Measurements from ENCODE around the gene MOB1A. TPM values are rescaled to one million over a fixed set of nuclear protein-coding genes. Genes with fewer than 3 reads are reported as not detected.

Gene MOB1A
- total and polyA plus RNA-seq, 2 of the 8 experiments (the other 6 are each of a cell fraction or from before 2014, with no cell fraction given) = 21.6 to 91.7 TPM

DNA sequence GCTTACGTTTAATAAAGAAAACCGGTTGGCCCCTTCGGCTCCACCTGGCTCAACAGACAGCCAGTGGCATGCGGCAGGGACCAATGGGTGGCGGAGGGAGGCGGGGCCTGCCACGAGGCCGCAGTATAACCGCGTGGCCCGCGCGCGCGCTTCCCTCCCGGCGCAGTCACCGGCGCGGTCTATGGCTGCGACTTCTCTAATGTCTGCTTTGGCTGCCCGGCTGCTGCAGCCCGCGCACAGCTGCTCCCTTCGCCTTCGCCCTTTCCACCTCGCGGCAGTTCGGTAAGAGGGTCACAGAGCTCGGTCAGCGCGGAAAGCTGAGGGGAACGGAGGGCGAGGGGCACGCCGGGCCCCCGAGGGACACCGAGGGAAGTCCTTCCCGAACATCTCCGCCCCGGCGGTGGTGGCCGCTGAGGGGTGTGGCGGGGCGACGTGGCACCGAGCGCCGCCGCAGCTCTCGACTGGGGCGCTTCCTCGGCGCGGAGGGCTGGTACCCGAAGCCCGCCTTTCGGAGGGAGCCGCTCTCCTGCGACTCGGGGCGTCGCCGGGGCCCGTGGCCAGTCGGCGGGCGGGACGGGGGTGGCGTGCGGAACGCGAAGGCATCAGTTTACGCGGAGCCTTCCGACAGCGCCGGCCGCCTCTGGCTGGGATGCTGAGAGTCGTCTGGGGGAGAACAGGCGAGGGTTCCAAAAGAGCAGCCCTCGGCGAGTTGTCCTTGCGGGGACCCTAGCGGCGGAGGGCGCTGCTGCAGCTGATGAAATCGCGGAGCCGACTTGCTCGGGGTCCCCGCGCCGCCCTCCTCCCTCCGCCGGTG is 20.0 kb upstream of the MOB1A start, which contains the start of gene MTHFD2:
Gene MTHFD2, plus strand, starts transcription at position 155 of the 814 bp plus-strand sequence. Its CDS starts 27 bp downstream, at position 182.
- FAIRE-seq = no peak
- peak within 1 kb of the TSS; percentile 100 for H4K8ac ChIP-seq (ENCODE audit: extremely low read depth, insufficient read depth, low read length)
- H3K14ac ChIP-seq (ENCODE audit: insufficient read length) = no peak within 1 kb of the TSS
- H3K23me2 ChIP-seq (ENCODE audit: low read depth, low read length) = peaks cover 8% of the 10 kb centered on the region
- CTCF ChIA-PET (ENCODE audit: partially characterized antibody) = interaction anchor here (0.8 to 2.9 kb wide), 14 partner anchors 11 to 217 kb away, joined by 3 to 23 read pairs (median 3); partner anchors contain the start of genes BOLA3 and MOB1A
- H3K27me3 ChIP-seq (replicated peaks in 1 of 4; ENCODE audit: control insufficient read depth in 3 of 4, extremely low read depth in 1 of 4, insufficient read depth in 3 of 4, low read length in 3 of 4) = no peaks in the 10 kb centered on the region
- H2AK5ac ChIP-seq (ENCODE audit: low read depth, low read length) = peak within 1 kb of the TSS; percentile 98; the same call in 1 of the 2 replicates
- peak within 1 kb of the TSS; percentile 36; the same call in 1 of the 2 replicates for H2BK15ac ChIP-seq (ENCODE audit: low read length)
- WGBS, 2 experiments (ENCODE audit: extremely low coverage in 1 of 2, insufficient coverage in 1 of 2, insufficient read length in 1 of 2, insufficient replicate concordance in 2 of 2, low coverage in 1 of 2, low lambda C conversion rate in 2 of 2, missing lambda C conversion rate in 1 of 2) = 2% methylated on average over 69 of the region's 96 CpGs; no CpG with 5 or more reads in 1 of the 2 experiments
- peak within 1 kb of the TSS; percentile 98 for H4K91ac ChIP-seq (replicated peaks; ENCODE audit: insufficient read length, low read length)
- peak within 1 kb of the TSS; percentile 91 for H3K56ac ChIP-seq (replicated peaks; ENCODE audit: insufficient read length, low read depth, low read length)
- H4K5ac ChIP-seq (ENCODE audit: insufficient read length, low read depth, low read length) = peak within 1 kb of the TSS; percentile 100
- H2BK120ac ChIP-seq (replicated peaks; ENCODE audit: low read depth, low read length) = no peak within 1 kb of the TSS
- no peak within 1 kb of the TSS for H2BK20ac ChIP-seq (ENCODE audit: low read length)
- POLR2A ChIA-PET (ENCODE audit: partially characterized antibody) = interaction anchor here (0.6 to 72.1 kb wide), 25 partner anchors 10 to 461 kb away, joined by 3 to 2699 read pairs (median 4); partner anchors contain the start of genes BOLA3, MOB1A, MTHFD2 and STAMBP
- peak within 1 kb of the TSS; percentile 100 for H3K18ac ChIP-seq (ENCODE audit: extremely low read depth, low read length)
- H3K23ac ChIP-seq (ENCODE audit: insufficient read length) = no peak within 1 kb of the TSS
- H3K79me1 ChIP-seq (ENCODE audit: low read depth, low read length) = no peaks in the 10 kb centered on the region
- H3K79me2 ChIP-seq (ENCODE audit: control insufficient read depth in 1 of 2, insufficient read depth in 2 of 2, low read length in 2 of 2) = peaks cover 36 to 52% of the 10 kb centered on the region in 2 experiments
- H3K4me2 ChIP-seq (ENCODE audit: insufficient read depth in 1 of 2, low read depth in 2 of 2, low read length in 2 of 2) = peak within 1 kb of the TSS; percentile 98 to 100
- peak within 1 kb of the TSS; percentile 97 for H3K27ac ChIP-seq (ENCODE audit: low read depth, low read length)
- H2BK5ac ChIP-seq (ENCODE audit: low read depth, low read length) = peak within 1 kb of the TSS; percentile 100
- peaks cover 0 to 34% (median 2%) of the 10 kb centered on the region in 4 experiments; a peak in 4 of 8 replicates for H3K36me3 ChIP-seq (ENCODE audit: control insufficient read depth in 2 of 4, insufficient read depth in 4 of 4, low read length in 3 of 4)
- peak; percentile 94 to 95 for DNase-seq (ENCODE audit: low read depth in 1 of 2, low spot score in 2 of 2)
- peak within 1 kb of the TSS; percentile 72; the same call in 1 of the 2 replicates for H2AFZ ChIP-seq (ENCODE audit: low read length)
- peak within 1 kb of the TSS; percentile 85 to 98 (median 89) for H3K4me3 ChIP-seq (ENCODE audit: extremely low read depth in 1 of 4, insufficient read depth in 2 of 4, low read depth in 3 of 4, low read length in 4 of 4)
- H3K4me1 ChIP-seq (replicated peaks in 1 of 4; ENCODE audit: control insufficient read depth in 3 of 4, insufficient read depth in 4 of 4, low read length in 3 of 4) = peaks cover 0 to 8% (median 3%) of the 10 kb centered on the region in 4 experiments; a peak in 2 of 7 replicates
- H3K9ac ChIP-seq (replicated peaks in 1 of 4; ENCODE audit: extremely low read depth in 1 of 4, low read depth in 3 of 4, low read length in 3 of 4) = peak within 1 kb of the TSS; percentile 99 to 100 (median 100)
- no peaks in the 10 kb centered on the region for H3K9me3 ChIP-seq (ENCODE audit: insufficient read depth in 2 of 2, low read depth in 1 of 2, low read length in 1 of 2)
- H4K20me1 ChIP-seq (replicated peaks in 1 of 2; ENCODE audit: control insufficient read depth in 1 of 2, insufficient read depth in 2 of 2, low read length in 2 of 2) = peaks cover 18 to 26% of the 10 kb centered on the region in 2 experiments
- H2BK12ac ChIP-seq (ENCODE audit: low read depth, low read length) = peak within 1 kb of the TSS; percentile 87
- peak within 1 kb of the TSS; percentile 99 for H3K4ac ChIP-seq (replicated peaks; ENCODE audit: insufficient read length, low read depth, low read length)
- TF ChIP-seq EGR1 (IDR thresholded peaks at IDR 0.05; ENCODE audit: borderline replicate concordance, low read depth, low read length) (0 out of 2 replicates have a peak, but pooled peaks have one; percentile 2), SP2 (IDR thresholded peaks at IDR 0.05; ENCODE audit: low read length) (peak; percentile 33; the same call in 1 of the 2 replicates), CBX8 (IDR thresholded peaks at IDR 0.05; ENCODE audit: borderline replicate concordance, low read depth, low read length) (no peak), TAF1 (IDR thresholded peaks at IDR 0.05; ENCODE audit: low read depth, low read length) (peak; percentile 95), NRF1 (IDR thresholded peaks at IDR 0.05; ENCODE audit: low read depth, low read length) (peak; percentile 8; the same call in 1 of the 2 replicates), PHF8 (conservative IDR thresholded peaks at IDR 0.05; ENCODE audit: low read depth, low read length) (peak; percentile 97), GTF2F1 (IDR thresholded peaks at IDR 0.05; ENCODE audit: borderline replicate concordance, low read depth, low read length) (peak; percentile 95), GABPA (IDR thresholded peaks at IDR 0.05; ENCODE audit: borderline replicate concordance, insufficient read depth, low read length) (0 out of 2 replicates have a peak, but pooled peaks have one; percentile 13), CHD2 (IDR thresholded peaks at IDR 0.05; ENCODE audit: low read length) (peak; percentile 77), RAD21 (IDR thresholded peaks at IDR 0.05 in 1 of 2, conservative IDR thresholded peaks at IDR 0.05 in 1 of 2; ENCODE audit: low read depth in 2 of 2, low read length in 2 of 2) (peak; percentile 26 to 45)

Data from H1 (cell line).